Measurements from ENCODE around the gene ZC2HC1B. TPM values are rescaled to one million over a fixed set of nuclear protein-coding genes. Genes with fewer than 3 reads are reported as not detected.
"Not testable (repeated sequence)": the region's sequence is repeated elsewhere in the genome, so short reads cannot be mapped to it uniquely, and the experiment has no call there.

Gene ZC2HC1B
- total RNA-seq, 1 experiment from 2014 or later, result not detected

GRCh38 chr6:143871202-143871730 lies 7.0 kb downstream of the ZC2HC1B start:
- POLR2A ChIA-PET; DNase-seq (ENCODE audit: low read depth, low spot score); H3K79me2 ChIP-seq (ENCODE audit: insufficient read depth, low read length); ATAC-seq; H3K36me3 ChIP-seq (ENCODE audit: control insufficient read depth in 1 of 2, insufficient read depth in 2 of 2, low read length in 2 of 2); H3K27me3 ChIP-seq (ENCODE audit: insufficient read depth, low read length); H3K9ac ChIP-seq (ENCODE audit: low read length); H3K4me3 ChIP-seq (replicated peaks in 1 of 2; ENCODE audit: low read depth in 1 of 2, low read length in 2 of 2); RAD21 ChIA-PET (ENCODE audit: low non-redundant PET in 1 of 2, low total read pairs in 2 of 2, uncharacterized antibody in 2 of 2, unreplicated experiment in 2 of 2); CTCF ChIA-PET; H3K9me2 ChIP-seq (ENCODE audit: insufficient read depth); H3K4me2 ChIP-seq (ENCODE audit: low read length); H4K20me1 ChIP-seq (ENCODE audit: insufficient read depth); H3K4me1 ChIP-seq (ENCODE audit: control insufficient read depth in 1 of 2, insufficient read depth in 2 of 2, low read length in 2 of 2); H3K27ac ChIP-seq (ENCODE audit: low read depth, low read length); intact Hi-C loops (cut with micrococcal nuclease); H2AFZ ChIP-seq (ENCODE audit: low read depth, low read length, poor library complexity, severe bottlenecking); H3K9me3 ChIP-seq (ENCODE audit: control insufficient read depth in 1 of 2, insufficient read depth in 1 of 2, low read depth in 1 of 2, low read length in 2 of 2); BruUV-seq (replicated peaks): not testable (repeated sequence)

DNA sequence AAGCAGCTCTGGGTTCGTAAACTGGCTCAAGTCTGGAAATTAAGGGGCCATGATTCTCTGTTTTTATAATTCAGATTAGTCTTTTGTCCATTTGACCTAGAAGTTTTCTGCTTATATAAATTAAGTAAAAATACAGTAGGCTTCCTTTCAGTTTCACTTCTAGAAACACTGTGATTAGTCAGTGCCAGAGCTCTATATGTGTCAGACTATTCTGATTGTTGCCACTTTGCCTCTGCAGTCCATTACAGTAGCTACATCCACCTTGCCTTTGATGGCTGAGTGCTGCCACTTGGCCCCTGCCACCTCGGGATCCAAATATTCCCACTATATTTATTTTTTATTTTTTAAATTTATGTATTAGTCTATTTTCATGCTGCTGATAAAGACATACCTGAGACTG lies 7.9 kb downstream of the ZC2HC1B start:
- Histone ChIP-seq H3K27ac (ENCODE audit: low read depth, low read length) (no peak overlapping the region), H3K4me3 (replicated peaks in 1 of 2; ENCODE audit: low read depth in 1 of 2, low read length in 2 of 2) (no peak overlapping the region), H3K36me3 (ENCODE audit: control insufficient read depth in 1 of 2, insufficient read depth in 2 of 2, low read length in 2 of 2) (no peaks in the 10 kb centered on the region), H3K4me1 (ENCODE audit: control insufficient read depth in 1 of 2, insufficient read depth in 2 of 2, low read length in 2 of 2) (no peaks in the 10 kb centered on the region), H3K27me3 (ENCODE audit: insufficient read depth, low read length) (no peaks in the 10 kb centered on the region), H4K20me1 (ENCODE audit: insufficient read depth) (no peaks in the 10 kb centered on the region), H3K9ac (ENCODE audit: low read length) (no peak overlapping the region), H3K9me2 (ENCODE audit: insufficient read depth) (no peaks in the 10 kb centered on the region), H3K4me2 (ENCODE audit: low read length) (no peak overlapping the region), H2AFZ (ENCODE audit: low read depth, low read length, poor library complexity, severe bottlenecking) (no peak overlapping the region), H3K79me2 (ENCODE audit: insufficient read depth, low read length) (no peaks in the 10 kb centered on the region), H3K9me3 (ENCODE audit: control insufficient read depth in 1 of 2, insufficient read depth in 1 of 2, low read depth in 1 of 2, low read length in 2 of 2) (no peaks in the 10 kb centered on the region)
- ChIA-PET RAD21 (ENCODE audit: low non-redundant PET in 1 of 2, low total read pairs in 2 of 2, uncharacterized antibody in 2 of 2, unreplicated experiment in 2 of 2) (no interaction called here), CTCF (no interaction called here), POLR2A (no interaction called here)
- BruUV-seq (replicated peaks), result no TSS peak
- DNase-seq (ENCODE audit: low read depth, low spot score) (no peak), ATAC-seq (no peak)
- intact Hi-C loops (cut with micrococcal nuclease), result no loop called here
- TF ChIP-seq ZBTB33 (IDR thresholded peaks at IDR 0.05; ENCODE audit: extremely low read depth, insufficient replicate concordance, low read length) (no peak), CBX3 (IDR thresholded peaks at IDR 0.05; ENCODE audit: low read depth) (no peak), JUND (IDR thresholded peaks at IDR 0.05) (no peak), FOSL1 (IDR thresholded peaks at IDR 0.05; ENCODE audit: low read depth) (no peak), RAD21 (IDR thresholded peaks at IDR 0.05; ENCODE audit: low read depth) (no peak), ZFX (IDR thresholded peaks at IDR 0.05) (no peak), ZNF274 (IDR thresholded peaks at IDR 0.05; ENCODE audit: low read depth, low read length) (no peak), POLR2AphosphoS5 (IDR thresholded peaks at IDR 0.05; ENCODE audit: low read depth, low read length) (no peak), CEBPB (IDR thresholded peaks at IDR 0.05; ENCODE audit: low read depth) (no peak), EGR1 (IDR thresholded peaks at IDR 0.05; ENCODE audit: low read depth) (no peak)
- TF ChIP-seq, protein P1, sequence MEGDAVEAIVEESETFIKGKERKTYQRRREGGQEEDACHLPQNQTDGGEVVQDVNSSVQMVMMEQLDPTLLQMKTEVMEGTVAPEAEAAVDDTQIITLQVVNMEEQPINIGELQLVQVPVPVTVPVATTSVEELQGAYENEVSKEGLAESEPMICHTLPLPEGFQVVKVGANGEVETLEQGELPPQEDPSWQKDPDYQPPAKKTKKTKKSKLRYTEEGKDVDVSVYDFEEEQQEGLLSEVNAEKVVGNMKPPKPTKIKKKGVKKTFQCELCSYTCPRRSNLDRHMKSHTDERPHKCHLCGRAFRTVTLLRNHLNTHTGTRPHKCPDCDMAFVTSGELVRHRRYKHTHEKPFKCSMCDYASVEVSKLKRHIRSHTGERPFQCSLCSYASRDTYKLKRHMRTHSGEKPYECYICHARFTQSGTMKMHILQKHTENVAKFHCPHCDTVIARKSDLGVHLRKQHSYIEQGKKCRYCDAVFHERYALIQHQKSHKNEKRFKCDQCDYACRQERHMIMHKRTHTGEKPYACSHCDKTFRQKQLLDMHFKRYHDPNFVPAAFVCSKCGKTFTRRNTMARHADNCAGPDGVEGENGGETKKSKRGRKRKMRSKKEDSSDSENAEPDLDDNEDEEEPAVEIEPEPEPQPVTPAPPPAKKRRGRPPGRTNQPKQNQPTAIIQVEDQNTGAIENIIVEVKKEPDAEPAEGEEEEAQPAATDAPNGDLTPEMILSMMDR (IDR thresholded peaks at IDR 0.05 in 2 of 3, conservative IDR thresholded peaks at IDR 0.05 in 1 of 3; ENCODE audit: borderline replicate concordance in 1 of 3, insufficient read depth in 1 of 3, low read depth in 2 of 3, low read length in 2 of 3), result no peak
- TF ChIP-seq, protein P2, sequence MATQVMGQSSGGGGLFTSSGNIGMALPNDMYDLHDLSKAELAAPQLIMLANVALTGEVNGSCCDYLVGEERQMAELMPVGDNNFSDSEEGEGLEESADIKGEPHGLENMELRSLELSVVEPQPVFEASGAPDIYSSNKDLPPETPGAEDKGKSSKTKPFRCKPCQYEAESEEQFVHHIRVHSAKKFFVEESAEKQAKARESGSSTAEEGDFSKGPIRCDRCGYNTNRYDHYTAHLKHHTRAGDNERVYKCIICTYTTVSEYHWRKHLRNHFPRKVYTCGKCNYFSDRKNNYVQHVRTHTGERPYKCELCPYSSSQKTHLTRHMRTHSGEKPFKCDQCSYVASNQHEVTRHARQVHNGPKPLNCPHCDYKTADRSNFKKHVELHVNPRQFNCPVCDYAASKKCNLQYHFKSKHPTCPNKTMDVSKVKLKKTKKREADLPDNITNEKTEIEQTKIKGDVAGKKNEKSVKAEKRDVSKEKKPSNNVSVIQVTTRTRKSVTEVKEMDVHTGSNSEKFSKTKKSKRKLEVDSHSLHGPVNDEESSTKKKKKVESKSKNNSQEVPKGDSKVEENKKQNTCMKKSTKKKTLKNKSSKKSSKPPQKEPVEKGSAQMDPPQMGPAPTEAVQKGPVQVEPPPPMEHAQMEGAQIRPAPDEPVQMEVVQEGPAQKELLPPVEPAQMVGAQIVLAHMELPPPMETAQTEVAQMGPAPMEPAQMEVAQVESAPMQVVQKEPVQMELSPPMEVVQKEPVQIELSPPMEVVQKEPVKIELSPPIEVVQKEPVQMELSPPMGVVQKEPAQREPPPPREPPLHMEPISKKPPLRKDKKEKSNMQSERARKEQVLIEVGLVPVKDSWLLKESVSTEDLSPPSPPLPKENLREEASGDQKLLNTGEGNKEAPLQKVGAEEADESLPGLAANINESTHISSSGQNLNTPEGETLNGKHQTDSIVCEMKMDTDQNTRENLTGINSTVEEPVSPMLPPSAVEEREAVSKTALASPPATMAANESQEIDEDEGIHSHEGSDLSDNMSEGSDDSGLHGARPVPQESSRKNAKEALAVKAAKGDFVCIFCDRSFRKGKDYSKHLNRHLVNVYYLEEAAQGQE (IDR thresholded peaks at IDR 0.05; ENCODE audit: low read depth), result no peak
- TF ChIP-seq, protein P3, sequence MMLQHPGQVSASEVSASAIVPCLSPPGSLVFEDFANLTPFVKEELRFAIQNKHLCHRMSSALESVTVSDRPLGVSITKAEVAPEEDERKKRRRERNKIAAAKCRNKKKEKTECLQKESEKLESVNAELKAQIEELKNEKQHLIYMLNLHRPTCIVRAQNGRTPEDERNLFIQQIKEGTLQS (IDR thresholded peaks at IDR 0.05), result no peak
